GM12865 (cell line): ENCODE measurements around the gene PLEKHG3.

Experiments
- DNase-seq: peaks from one replicate; pipeline ENCODE4 v3.0.0; 2010; ENCODE audit warnings: low read depth
- H3K4me3 ChIP-seq: 2 replicates; pipeline ENCODE4 v1.5.1; 2011; ENCODE audit warnings: mild to moderate bottlenecking, low read depth, low read length, control low read depth
- TF ChIP-seq, protein P1 (sequence below): IDR thresholded peaks from 2 replicates; pipeline ENCODE4 v1.5.1; 2011; ENCODE audit warnings: low read length, control low read depth, low read depth, inconsistent platforms; ENCODE audit not compliant: insufficient read depth; ENCODE audit errors: missing control alignments

The PLEKHG3 gene

DNA sequence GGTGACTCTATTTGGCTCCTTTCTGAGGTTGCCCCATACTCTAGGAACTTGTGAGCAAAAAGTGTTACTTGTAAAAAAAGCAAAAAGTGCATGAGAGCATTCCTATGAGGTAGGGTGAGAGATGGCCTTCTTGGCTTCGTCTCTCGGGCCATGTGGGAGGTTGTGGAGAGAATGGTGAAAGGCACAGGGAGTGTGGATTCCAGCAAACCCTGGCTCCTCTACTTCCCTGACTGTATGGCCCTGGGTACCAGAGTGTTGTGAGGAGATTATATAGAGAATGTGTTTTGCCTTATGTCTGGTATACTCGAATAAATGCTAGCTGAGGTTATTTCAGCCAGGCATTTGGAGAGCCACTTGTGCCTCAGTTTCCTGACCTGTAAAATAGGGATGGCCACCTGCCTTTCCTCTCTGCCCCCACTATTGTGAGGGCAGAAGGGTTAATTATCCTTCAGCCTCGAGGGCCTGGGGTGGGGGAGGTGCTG is 11.0 kb downstream of the PLEKHG3 start:
- DNase-seq: no peak
- H3K4me3 ChIP-seq: no peak overlapping the region
- TF ChIP-seq, protein P1, sequence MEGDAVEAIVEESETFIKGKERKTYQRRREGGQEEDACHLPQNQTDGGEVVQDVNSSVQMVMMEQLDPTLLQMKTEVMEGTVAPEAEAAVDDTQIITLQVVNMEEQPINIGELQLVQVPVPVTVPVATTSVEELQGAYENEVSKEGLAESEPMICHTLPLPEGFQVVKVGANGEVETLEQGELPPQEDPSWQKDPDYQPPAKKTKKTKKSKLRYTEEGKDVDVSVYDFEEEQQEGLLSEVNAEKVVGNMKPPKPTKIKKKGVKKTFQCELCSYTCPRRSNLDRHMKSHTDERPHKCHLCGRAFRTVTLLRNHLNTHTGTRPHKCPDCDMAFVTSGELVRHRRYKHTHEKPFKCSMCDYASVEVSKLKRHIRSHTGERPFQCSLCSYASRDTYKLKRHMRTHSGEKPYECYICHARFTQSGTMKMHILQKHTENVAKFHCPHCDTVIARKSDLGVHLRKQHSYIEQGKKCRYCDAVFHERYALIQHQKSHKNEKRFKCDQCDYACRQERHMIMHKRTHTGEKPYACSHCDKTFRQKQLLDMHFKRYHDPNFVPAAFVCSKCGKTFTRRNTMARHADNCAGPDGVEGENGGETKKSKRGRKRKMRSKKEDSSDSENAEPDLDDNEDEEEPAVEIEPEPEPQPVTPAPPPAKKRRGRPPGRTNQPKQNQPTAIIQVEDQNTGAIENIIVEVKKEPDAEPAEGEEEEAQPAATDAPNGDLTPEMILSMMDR: no peak

DNA sequence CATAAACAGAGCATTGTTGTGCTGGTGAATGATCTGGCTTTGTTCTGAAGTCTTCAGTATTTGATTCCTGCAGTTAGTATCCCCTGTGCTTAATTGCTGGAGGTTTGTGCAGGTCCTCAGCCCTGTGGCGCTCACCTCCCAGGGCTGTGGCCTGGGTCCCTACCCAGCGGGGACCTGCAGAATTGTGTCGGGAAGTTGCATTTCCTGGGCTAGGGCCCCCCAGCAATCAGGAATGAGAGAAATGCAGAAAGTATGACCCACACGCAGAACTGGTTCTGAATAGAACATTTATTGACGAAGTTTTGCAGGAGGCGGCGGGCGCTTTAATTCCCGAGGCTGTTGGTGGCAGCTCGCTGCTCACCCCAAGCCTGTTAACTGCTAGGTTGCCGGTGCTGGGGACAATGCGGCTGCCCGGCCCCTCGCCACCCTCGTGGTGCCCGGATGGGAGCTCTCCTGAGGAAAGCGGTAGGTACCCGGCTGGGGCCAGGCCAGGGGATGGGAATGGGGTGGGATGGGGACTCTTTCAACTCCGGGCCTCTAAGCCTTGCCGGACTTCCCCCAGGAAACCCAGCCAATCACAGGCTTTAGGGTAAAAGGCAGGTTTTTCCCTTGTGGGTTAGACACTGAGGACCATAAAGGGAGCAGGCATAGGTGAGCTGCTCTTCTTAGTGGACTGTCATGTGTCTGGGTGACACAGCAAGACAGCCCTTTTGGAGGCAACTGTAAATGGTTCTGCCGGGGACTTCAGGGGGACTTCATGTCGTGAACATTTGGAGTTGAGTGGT is 11.6 kb downstream of the PLEKHG3 start:
- DNase-seq: no peak

DNA sequence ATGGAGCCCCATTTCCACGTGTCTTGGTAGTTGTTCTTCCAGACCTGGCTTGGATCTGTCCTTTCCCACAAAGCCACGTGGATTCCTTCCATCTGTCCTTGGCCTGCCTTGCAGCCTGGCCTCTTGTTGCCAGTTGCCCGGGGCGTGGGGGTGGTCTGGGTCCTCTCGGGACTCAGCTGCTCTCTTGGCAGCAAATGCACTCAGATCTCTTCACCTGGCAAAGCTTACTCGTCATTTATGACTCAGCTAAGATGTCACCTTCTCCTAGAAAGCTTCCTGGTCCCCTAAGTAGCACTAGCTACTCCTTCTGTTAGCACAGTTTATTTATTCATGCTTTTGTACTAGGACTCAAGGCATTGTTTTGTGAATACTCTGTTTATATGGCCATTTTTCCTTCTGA is 13.6 kb downstream of the PLEKHG3 start:
- no peak overlapping the region for H3K4me3 ChIP-seq
- no peak for DNase-seq
- TF ChIP-seq, protein P1: no peak

More for the DNA sequence above, 11.6 kb downstream of the PLEKHG3 start:
- TF ChIP-seq, protein P1: no peak
- no peak overlapping the region for H3K4me3 ChIP-seq

DNA sequence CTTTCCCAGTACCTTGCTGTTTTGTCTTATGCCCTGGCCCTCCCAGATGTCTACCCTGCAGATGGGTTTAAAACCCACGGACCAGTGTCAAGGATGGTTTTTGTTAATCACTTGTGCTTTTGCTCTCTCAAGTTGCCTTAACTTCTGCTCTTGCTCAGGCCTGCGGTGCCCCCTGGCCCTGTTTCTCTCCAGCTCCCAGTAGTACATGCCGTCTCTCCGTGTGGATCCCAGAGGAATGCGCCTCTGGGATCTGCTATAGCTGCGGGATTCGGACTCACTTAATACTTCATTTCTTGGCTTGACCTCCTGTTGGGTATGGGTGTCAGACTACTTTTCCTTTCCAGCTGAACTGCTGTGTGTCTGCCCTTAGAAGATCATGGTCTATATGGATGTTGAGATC is 14.5 kb downstream of the PLEKHG3 start:
- no peak for DNase-seq
- TF ChIP-seq, protein P1: no peak
- no peak overlapping the region for H3K4me3 ChIP-seq

DNA sequence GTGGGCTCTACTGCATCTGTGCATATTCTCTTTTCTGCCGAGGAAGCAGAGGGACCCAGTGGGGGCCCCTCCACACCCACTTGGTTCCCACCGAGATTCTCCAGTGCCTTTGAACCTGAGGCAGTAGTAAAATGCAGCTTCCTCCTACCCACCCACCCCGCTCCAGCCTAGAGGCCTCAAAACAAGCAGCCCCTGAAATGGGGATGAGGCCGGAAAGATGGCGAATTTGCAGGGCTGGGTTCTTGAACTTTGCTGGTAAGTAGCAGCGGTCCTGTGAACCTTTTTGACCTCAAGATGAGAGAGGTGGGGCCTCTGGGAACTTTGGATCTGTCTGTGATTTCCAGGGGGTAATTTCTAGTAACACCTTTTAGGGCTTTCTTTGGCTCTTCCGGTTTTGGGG is 15.4 kb downstream of the PLEKHG3 start:
- H3K4me3 ChIP-seq: no peak overlapping the region
- DNase-seq: no peak
- TF ChIP-seq, protein P1: no peak

DNA sequence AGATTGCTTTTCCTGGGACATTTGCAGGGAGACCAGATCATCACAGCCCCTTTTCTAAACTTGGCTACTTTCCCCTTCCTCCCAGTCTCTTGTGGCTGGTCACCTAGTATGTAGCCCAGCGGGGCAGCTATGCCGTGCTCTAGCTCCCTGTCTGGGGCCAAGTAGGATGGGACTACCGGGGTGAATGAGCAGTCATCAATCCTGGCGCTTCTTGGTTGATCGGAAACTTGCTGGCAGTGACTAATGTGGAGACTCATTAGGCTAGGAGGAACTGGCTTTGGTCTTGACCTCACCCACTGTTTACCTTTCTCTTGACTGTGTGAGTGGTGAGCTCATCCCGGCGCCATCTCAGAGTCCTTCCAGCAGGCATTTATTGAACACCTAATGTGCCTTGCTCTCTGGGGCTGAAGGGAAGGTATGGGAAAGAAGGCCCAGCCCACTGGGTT is 15.9 kb downstream of the PLEKHG3 start:
- no peak for DNase-seq
- no peak overlapping the region for H3K4me3 ChIP-seq
- TF ChIP-seq, protein P1: no peak

DNA sequence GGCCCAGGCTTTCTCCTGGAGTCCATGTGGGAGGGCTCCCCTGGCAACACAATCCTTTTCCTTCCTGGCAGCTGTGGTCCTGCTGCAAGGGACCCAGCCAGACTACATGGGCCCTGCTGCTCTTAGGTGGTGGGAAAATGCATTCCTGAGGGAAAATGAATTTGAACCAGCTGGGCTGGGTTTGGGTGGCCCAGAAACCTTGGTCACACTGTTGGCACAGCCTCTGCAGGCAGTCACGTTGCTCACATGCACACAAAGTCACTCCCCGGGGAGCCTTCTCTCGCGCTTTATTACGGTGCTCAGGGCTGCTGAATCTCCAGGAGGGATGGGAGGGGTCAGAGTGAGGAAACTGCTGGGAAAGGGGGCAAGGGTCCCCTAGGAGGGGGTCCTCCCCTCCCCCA is 17.2 kb downstream of the PLEKHG3 start:
- DNase-seq: no peak
- TF ChIP-seq, protein P1: no peak
- no peak overlapping the region for H3K4me3 ChIP-seq
